HCT116 (cell line): Measurements from ENCODE around the gene TUG1. TPM values are rescaled to one million over a fixed set of nuclear protein-coding genes. Genes with fewer than 3 reads are reported as not detected.

Experiments
- ATAC-seq: fragments of 200-7000 bp; cut with Tn5 transposase; 2 replicates; pipeline ENCODE4 v1.9.1; 2020; ENCODE audit warnings: mild to moderate bottlenecking, moderate library complexity
- BruUV-seq: library from RNA; stranded (reverse); fragments of 400-500 nt; replicated peaks from 2 replicates; lab custom pipeline; 2021; lab: Mats Ljungman, UMichigan
- CTCF ChIA-PET: fragments of 300-600 bp; sonication (Branson Sonifier 250); formaldehyde crosslinking; loops from one replicate; lab custom pipeline; 2021; ENCODE audit warnings: antibody characterized with exemption; lab: Charles Lee
- POLR2A ChIA-PET: fragments of 300-600, 350-600 bp; sonication (Branson Sonifier 250); formaldehyde crosslinking; loops from one replicate; lab custom pipeline; 2021; ENCODE audit warnings: antibody characterized with exemption; lab: Charles Lee
- RAD21 ChIA-PET, 2 experiments: fragments of 300-600 bp; sonication (Branson Sonifier 250); formaldehyde crosslinking; loops; one replicate each; lab custom pipeline; 2023; ENCODE audit warnings: low total read pairs in 2 of 2; ENCODE audit not compliant: uncharacterized antibody in 2 of 2, unreplicated experiment in 2 of 2, low non-redundant PET in 1 of 2; lab: Charles Lee
- DNase-seq: peaks from one replicate; pipeline ENCODE4 v3.0.0-alpha.2; 2010; ENCODE audit warnings: low read depth, low spot score
- H2AFZ ChIP-seq: fragments of 200-600 bp; shearing (Covaris generic), sonication (generic); 2 replicates; pipeline ENCODE4 v1.6.1; 2017; ENCODE audit warnings: low read depth, mixed run types, mixed read lengths, antibody characterized with exemption, low read length; ENCODE audit not compliant: poor library complexity, severe bottlenecking
- H3K27ac ChIP-seq: 2 replicates; pipeline ENCODE4 v1.5.1; 2012; ENCODE audit warnings: low read depth, low read length
- H3K27me3 ChIP-seq: fragments of 200-600 bp; sonication (generic); 2 replicates; pipeline ENCODE4 v1.6.1; 2016; ENCODE audit warnings: mixed run types, low read length, mixed read lengths; ENCODE audit not compliant: insufficient read depth
- H3K36me3 ChIP-seq, 2 experiments: fragments of 200-500 bp in 1 of 2; fragments of 200-600 bp in 1 of 2; sonication (Bioruptor generic) in 1 of 2; sonication (generic) in 1 of 2; 2 replicates each; pipeline versions ENCODE4 v1.5.1 to v1.6.1; 2014 to 2016; ENCODE audit warnings: low read length in 2 of 2, inconsistent platforms in 1 of 2, mixed read lengths in 1 of 2, mixed run types in 1 of 2; ENCODE audit not compliant: insufficient read depth in 2 of 2, control insufficient read depth in 1 of 2
- H3K4me1 ChIP-seq, 2 experiments: fragments of 200-600 bp in 1 of 2; sonication (generic) in 1 of 2; 2 replicates each; pipeline versions ENCODE4 v1.5.1 to v1.6.1; 2012 to 2017; ENCODE audit warnings: low read length in 2 of 2, inconsistent platforms in 1 of 2, mild to moderate bottlenecking in 1 of 2, mixed read lengths in 1 of 2, mixed run types in 1 of 2, moderate library complexity in 1 of 2; ENCODE audit not compliant: insufficient read depth in 2 of 2, control insufficient read depth in 1 of 2
- H3K4me2 ChIP-seq: fragments of 200-600 bp; sonication (generic); 2 replicates; pipeline ENCODE4 v1.6.1; 2017; ENCODE audit warnings: mixed run types, low read length, mixed read lengths
- H3K4me3 ChIP-seq, 2 experiments: fragments of 200-600 bp in 1 of 2; sonication (generic) in 1 of 2; replicated peaks in 1 of 2; 2 replicates each; pipeline ENCODE4 v1.5.1; 2011 to 2016; ENCODE audit warnings: low read length in 2 of 2, control low read depth in 1 of 2, low read depth in 1 of 2, mild to moderate bottlenecking in 1 of 2, mixed read lengths in 1 of 2, mixed run types in 1 of 2
- H3K79me2 ChIP-seq: fragments of 200-600 bp; sonication (generic); 2 replicates; pipeline ENCODE4 v1.6.1; 2017; ENCODE audit warnings: mild to moderate bottlenecking, mixed run types, low read length, moderate library complexity, mixed read lengths; ENCODE audit not compliant: insufficient read depth
- H3K9ac ChIP-seq: fragments of 200-600 bp; sonication (generic); 2 replicates; pipeline ENCODE4 v1.6.1; 2016; ENCODE audit warnings: low read length, mixed read lengths
- H3K9me2 ChIP-seq: fragments of 200-600 bp; sonication (generic), shearing (Covaris generic); 2 replicates; pipeline ENCODE4 v1.6.1; 2017; ENCODE audit warnings: mixed run types, mild to moderate bottlenecking, moderate library complexity; ENCODE audit not compliant: insufficient read depth
- H3K9me3 ChIP-seq, 2 experiments: fragments of 200-500 bp in 1 of 2; fragments of 200-600 bp in 1 of 2; sonication (Bioruptor generic) in 1 of 2; sonication (generic) in 1 of 2; 2 replicates each; pipeline ENCODE4 v1.6.1; 2014 to 2017; ENCODE audit warnings: low read length in 2 of 2, mixed read lengths in 2 of 2, inconsistent platforms in 1 of 2, low read depth in 1 of 2, mild to moderate bottlenecking in 1 of 2, mixed run types in 1 of 2, moderate library complexity in 1 of 2; ENCODE audit not compliant: control insufficient read depth in 1 of 2, insufficient read depth in 1 of 2
- H4K20me1 ChIP-seq: fragments of 200-600 bp; sonication (generic), shearing (Covaris generic); 2 replicates; pipeline ENCODE4 v1.6.1; 2017; ENCODE audit warnings: mixed run types, mild to moderate bottlenecking, moderate library complexity; ENCODE audit not compliant: insufficient read depth
- CEBPB ChIP-seq: IDR thresholded peaks from 2 replicates; pipeline ENCODE4 v1.6.1; 2012; ENCODE audit warnings: low read depth
- intact Hi-C: fragments of 100-400 bp; cut with micrococcal nuclease; formaldehyde crosslinking; loops from 2 replicates; pipeline ENCODE4 v1.10.0; 2022
- total RNA-seq: library from RNA; stranded (reverse); gene quantifications from one replicate; pipeline ENCODE4 v1.2.1, GENCODE V29; 2021; ENCODE audit not compliant: unreplicated experiment
- TF ChIP-seq, protein P1 (sequence below): IDR thresholded peaks from 2 replicates; pipeline ENCODE4 v1.6.1; 2012
- TF ChIP-seq, protein P2 (sequence below), 3 experiments: fragments of 200-600 bp in 1 of 3; sonication (generic) in 1 of 3; IDR thresholded peaks in 2 of 3; conservative IDR thresholded peaks in 1 of 3; 2 replicates each; pipeline ENCODE4 v1.5.1; 2012 to 2017; ENCODE audit warnings: low read depth in 2 of 3, low read length in 2 of 3, antibody characterized with exemption in 1 of 3, borderline replicate concordance in 1 of 3, control low read depth in 1 of 3, mild to moderate bottlenecking in 1 of 3, mixed read lengths in 1 of 3, mixed run types in 1 of 3, moderate library complexity in 1 of 3; ENCODE audit not compliant: insufficient read depth in 1 of 3

The TUG1 gene
- total RNA-seq, 1 experiment from 2014 or later, result 45.0 TPM

DNA sequence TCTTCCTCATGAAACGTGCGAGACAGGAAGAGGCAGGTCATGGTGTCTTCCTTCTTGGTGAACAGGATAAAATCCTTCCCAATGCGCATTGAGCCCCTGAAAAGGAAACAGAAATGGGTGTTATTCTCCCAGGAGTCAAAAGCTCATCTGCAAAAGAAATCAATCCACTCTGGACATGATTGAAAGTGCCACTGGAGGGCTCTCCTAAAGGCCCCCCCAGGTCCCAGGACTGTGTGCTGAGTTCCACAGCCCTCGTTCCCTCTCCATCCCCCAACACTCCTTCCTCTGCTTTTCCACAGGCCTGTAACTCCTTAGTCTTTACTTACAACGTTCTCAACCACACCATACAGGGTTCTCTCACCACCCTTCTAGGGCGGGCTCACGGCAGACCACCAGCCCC, 22.7 kb upstream of the TUG1 start:
- CTCF ChIA-PET, result interaction anchor here (1.1 to 2.9 kb wide), 2 partner anchors 134 to 138 kb away, joined by 3 to 23 read pairs; partner anchors contain the start of gene SMTN
- POLR2A ChIA-PET, result no interaction called here
- no peak overlapping the region for H3K9ac ChIP-seq
- no peaks in the 10 kb centered on the region for H3K27me3 ChIP-seq
- no peak overlapping the region for H2AFZ ChIP-seq
- H3K4me1 ChIP-seq, result no peaks in the 10 kb centered on the region
- RAD21 ChIA-PET, result interaction anchor here in 1 of 2 experiments (1.1 kb wide), 1 partner anchor 139 kb away, joined by 4 read pairs; no protein-coding TSS in a partner anchor
- no peak overlapping the region for H3K4me2 ChIP-seq
- no peaks in the 10 kb centered on the region for H4K20me1 ChIP-seq
- no peak for ATAC-seq
- no peak overlapping the region for H3K4me3 ChIP-seq
- H3K36me3 ChIP-seq, result peaks cover 0 to 14% of the 10 kb centered on the region in 2 experiments; a peak in 2 of 4 replicates
- BruUV-seq, result no TSS peak
- H3K9me2 ChIP-seq, result no peaks in the 10 kb centered on the region
- intact Hi-C loops, result no loop called here
- H3K9me3 ChIP-seq, result no peaks in the 10 kb centered on the region
- TF ChIP-seq, protein P1, sequence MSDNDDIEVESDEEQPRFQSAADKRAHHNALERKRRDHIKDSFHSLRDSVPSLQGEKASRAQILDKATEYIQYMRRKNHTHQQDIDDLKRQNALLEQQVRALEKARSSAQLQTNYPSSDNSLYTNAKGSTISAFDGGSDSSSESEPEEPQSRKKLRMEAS, result no peak
- TF ChIP-seq, all 23 proteins: peak for 0
- no peaks in the 10 kb centered on the region for H3K79me2 ChIP-seq
- no peak for DNase-seq
- no peak overlapping the region for H3K27ac ChIP-seq

DNA sequence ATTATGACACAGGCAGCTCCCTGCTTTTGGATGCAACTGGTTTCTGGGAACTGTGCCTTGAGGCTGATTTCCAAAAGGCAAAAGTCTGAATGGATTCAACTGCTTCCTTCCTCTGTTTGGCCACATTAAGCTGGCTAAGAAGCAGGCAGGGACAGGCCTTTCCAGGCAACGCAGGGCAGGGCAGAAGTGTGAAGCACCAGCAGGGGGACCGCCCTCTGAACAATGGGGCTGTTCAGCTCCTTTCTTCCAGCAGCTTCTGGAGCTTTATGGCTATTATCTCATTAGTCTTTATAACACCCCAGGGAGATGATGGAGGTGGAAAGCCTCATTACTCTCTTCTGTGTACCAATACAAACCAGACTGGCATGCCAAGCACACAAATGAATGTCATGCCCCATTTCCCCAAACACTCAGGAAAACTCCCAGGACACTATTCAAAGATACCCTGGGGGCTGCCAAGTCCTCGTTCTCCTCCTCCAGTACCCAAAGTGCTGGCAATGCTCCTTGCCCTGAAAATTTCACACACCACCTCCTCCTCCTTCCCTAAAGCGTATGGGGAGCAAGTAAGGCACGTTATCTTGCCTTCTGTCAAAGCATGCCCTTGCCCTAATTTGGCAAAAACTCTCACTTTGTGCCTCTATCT, 21.8 kb upstream of the TUG1 start:
- H3K9ac ChIP-seq, result no peak overlapping the region
- ChIA-PET POLR2A (no interaction called here), RAD21 (no interaction called here), CTCF (interaction anchor here (1.1 to 2.9 kb wide), 2 partner anchors 133 to 137 kb away, joined by 3 to 23 read pairs; partner anchors contain the start of gene SMTN)
- no peaks in the 10 kb centered on the region for H3K79me2 ChIP-seq
- H4K20me1 ChIP-seq, result no peaks in the 10 kb centered on the region
- no peak for DNase-seq
- no peak for ATAC-seq
- intact Hi-C loops, result no loop called here
- no peaks in the 10 kb centered on the region for H3K9me3 ChIP-seq
- H3K4me3 ChIP-seq, result no peak overlapping the region
- no TSS peak for BruUV-seq
- H3K4me1 ChIP-seq, result no peaks in the 10 kb centered on the region
- no peak overlapping the region for H3K4me2 ChIP-seq
- H2AFZ ChIP-seq, result no peak overlapping the region
- H3K27me3 ChIP-seq, result no peaks in the 10 kb centered on the region
- H3K9me2 ChIP-seq, result no peaks in the 10 kb centered on the region
- no peak overlapping the region for H3K27ac ChIP-seq
- TF ChIP-seq, protein P2, sequence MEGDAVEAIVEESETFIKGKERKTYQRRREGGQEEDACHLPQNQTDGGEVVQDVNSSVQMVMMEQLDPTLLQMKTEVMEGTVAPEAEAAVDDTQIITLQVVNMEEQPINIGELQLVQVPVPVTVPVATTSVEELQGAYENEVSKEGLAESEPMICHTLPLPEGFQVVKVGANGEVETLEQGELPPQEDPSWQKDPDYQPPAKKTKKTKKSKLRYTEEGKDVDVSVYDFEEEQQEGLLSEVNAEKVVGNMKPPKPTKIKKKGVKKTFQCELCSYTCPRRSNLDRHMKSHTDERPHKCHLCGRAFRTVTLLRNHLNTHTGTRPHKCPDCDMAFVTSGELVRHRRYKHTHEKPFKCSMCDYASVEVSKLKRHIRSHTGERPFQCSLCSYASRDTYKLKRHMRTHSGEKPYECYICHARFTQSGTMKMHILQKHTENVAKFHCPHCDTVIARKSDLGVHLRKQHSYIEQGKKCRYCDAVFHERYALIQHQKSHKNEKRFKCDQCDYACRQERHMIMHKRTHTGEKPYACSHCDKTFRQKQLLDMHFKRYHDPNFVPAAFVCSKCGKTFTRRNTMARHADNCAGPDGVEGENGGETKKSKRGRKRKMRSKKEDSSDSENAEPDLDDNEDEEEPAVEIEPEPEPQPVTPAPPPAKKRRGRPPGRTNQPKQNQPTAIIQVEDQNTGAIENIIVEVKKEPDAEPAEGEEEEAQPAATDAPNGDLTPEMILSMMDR (IDR thresholded peaks at IDR 0.05 in 2 of 3, conservative IDR thresholded peaks at IDR 0.05 in 1 of 3; ENCODE audit: borderline replicate concordance in 1 of 3, insufficient read depth in 1 of 3, low read depth in 2 of 3, low read length in 2 of 3), result peak in 1 of 3 experiments; percentile 15; a peak in 1 of 6 replicates
- no peak for TF ChIP-seq CEBPB
- peaks cover 0 to 12% of the 10 kb centered on the region in 2 experiments; a peak in 2 of 4 replicates for H3K36me3 ChIP-seq
